Measurements from ENCODE around the gene MAD1L1.

DNA sequence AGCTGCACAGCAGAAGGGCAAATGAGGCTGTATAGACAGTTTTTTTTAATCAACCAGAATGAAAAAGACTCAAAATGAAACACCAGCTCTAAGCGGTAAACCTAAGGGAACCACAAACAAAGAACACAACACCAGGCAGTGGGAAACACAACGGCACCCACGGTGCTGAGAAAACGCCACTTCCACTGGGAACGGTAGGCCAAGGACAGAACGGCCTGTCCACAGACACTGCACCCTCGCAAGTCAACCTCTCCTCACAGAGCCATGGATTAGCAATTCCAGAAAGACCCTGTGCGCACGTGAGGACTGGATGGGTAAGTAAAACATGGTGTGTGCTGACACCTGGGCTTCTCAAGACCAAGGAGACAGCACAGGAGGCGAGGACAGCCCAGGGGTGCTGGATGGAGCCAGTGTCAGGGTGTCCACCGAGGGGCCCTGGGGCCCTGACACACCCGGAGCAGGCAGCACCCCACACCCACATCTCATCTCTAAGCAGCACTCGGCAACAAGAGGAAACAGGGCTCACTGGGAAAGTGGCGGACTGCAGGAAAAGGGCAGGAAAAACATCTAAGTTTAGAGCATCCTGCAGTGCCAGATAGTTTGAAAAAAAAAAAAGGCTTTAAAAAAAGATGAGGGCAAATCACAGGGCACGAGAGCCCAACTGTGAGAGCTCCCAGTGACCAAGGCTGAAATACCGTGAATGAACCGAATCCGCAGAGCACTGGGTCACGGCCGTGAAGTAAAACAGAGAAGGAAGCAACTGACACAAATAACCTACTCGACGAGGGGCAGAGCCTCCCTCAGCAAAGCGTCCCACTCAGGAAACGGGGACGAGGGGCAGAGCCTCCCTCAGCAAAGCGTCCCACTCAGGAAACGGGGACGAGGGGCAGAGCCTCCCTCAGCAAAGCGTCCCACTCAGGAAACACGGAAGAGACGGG is 120.2 kb downstream of the MAD1L1 start:
- TF ChIP-seq, protein P1, sequence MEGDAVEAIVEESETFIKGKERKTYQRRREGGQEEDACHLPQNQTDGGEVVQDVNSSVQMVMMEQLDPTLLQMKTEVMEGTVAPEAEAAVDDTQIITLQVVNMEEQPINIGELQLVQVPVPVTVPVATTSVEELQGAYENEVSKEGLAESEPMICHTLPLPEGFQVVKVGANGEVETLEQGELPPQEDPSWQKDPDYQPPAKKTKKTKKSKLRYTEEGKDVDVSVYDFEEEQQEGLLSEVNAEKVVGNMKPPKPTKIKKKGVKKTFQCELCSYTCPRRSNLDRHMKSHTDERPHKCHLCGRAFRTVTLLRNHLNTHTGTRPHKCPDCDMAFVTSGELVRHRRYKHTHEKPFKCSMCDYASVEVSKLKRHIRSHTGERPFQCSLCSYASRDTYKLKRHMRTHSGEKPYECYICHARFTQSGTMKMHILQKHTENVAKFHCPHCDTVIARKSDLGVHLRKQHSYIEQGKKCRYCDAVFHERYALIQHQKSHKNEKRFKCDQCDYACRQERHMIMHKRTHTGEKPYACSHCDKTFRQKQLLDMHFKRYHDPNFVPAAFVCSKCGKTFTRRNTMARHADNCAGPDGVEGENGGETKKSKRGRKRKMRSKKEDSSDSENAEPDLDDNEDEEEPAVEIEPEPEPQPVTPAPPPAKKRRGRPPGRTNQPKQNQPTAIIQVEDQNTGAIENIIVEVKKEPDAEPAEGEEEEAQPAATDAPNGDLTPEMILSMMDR (IDR thresholded peaks at IDR 0.05): no peak
- TF ChIP-seq POLR2A (IDR thresholded peaks at IDR 0.05): no peak
